C1 segment of cervical spinal cord (tissue), 14 donors: ENCODE results near the gene UTP15.

Experiments
- DNase-seq, 14 donors: peaks; one replicate each; lab custom pipeline; 2025; lab: John Stamatoyannopoulos, UW

Gene UTP15

GRCh38 chr5:73623060-73623459, 57.5 kb downstream of the UTP15 start:
- DNase-seq, result no peak

- DNase-seq, result no peak
Observed at GRCh38 chr5:73623901-73624404, 58.4 kb downstream of the UTP15 start.

GRCh38 chr5:73624888-73625287, 59.3 kb downstream of the UTP15 start:
- DNase-seq, result no peak

GRCh38 chr5:73625372-73625943, 59.9 kb downstream of the UTP15 start:
- peak in 1 of 14 donors; percentile 35 for DNase-seq

GRCh38 chr5:73625944-73626811, 60.6 kb downstream of the UTP15 start, which contains the start of gene ARHGEF28:
ARHGEF28 (plus strand) TSS chr5:73626196; CDS start chr5:73684852, 58,656 bp downstream.
- peak in 8 of 14 donors; percentile 10 to 57 (median 32) for DNase-seq

GRCh38 chr5:73626814-73627313, 61.3 kb downstream of the UTP15 start:
- no peak for DNase-seq

- no peak for DNase-seq
Observed at GRCh38 chr5:73629456-73629855, 63.9 kb downstream of the UTP15 start.

- DNase-seq, result no peak
Observed at GRCh38 chr5:73630765-73631164, 65.2 kb downstream of the UTP15 start.

- DNase-seq, result no peak
Observed at GRCh38 chr5:73631500-73631899, 66.0 kb downstream of the UTP15 start.
